ENCODE data around the gene KDM4B. TPM values are rescaled to one million over a fixed set of nuclear protein-coding genes. Genes with fewer than 3 reads are reported as not detected.

KDM4B gene
- total and polyA plus RNA-seq, 4 donors = 3.2 to 19.7 (median 12.9) TPM

GRCh38 chr19:5076440-5077208, 107.7 kb downstream of the KDM4B start (continued):
- TF ChIP-seq ATF3 (IDR thresholded peaks at IDR 0.05) = no peak
- TF ChIP-seq ZBTB33 (IDR thresholded peaks at IDR 0.05) = no peak

- H3K36me3 ChIP-seq (ENCODE audit: control insufficient read depth in 4 of 4, insufficient read depth in 3 of 4, low read depth in 1 of 4, low read length in 3 of 4) = peaks cover 0 to 50% (median 21%) of the 10 kb centered on the region in 4 donors
- no peak overlapping the region for H3K4me3 ChIP-seq (ENCODE audit: low read depth in 1 of 3, low read length in 3 of 3)
- no peaks in the 10 kb centered on the region for H3K27me3 ChIP-seq (ENCODE audit: control insufficient read depth in 4 of 4, insufficient read depth in 4 of 4, low read length in 3 of 4)
- no peaks in the 10 kb centered on the region for H3K9me3 ChIP-seq (ENCODE audit: control insufficient read depth in 4 of 4, low read length in 3 of 4)
- peak overlapping the region in 1 of 2 donors; percentile 56 for H3K9ac ChIP-seq (ENCODE audit: low read depth in 1 of 2, low read length in 2 of 2)
- no peak for TF ChIP-seq CTCF (IDR thresholded peaks at IDR 0.05; ENCODE audit: low read depth, low read length, missing input control)
- H3K27ac ChIP-seq (ENCODE audit: low read depth in 1 of 2, low read length in 2 of 2) = peak overlapping the region in 1 of 2 donors; percentile 59
- 88% methylated on average over 19 of the region's 19 CpGs for WGBS
- DNase-seq (ENCODE audit: low spot score) = no peak
- H3K4me1 ChIP-seq (ENCODE audit: control insufficient read depth in 4 of 4, insufficient read depth in 4 of 4, low read length in 3 of 4) = peaks cover 0 to 1% (median 0%) of the 10 kb centered on the region in 4 donors
Measured at GRCh38 chr19:5077209-5077515, 108.2 kb downstream of the KDM4B start.

- TF ChIP-seq RXRA (IDR thresholded peaks at IDR 0.05) (peak in 1 of 2 donors; percentile 27), NR2F2 (IDR thresholded peaks at IDR 0.05) (no peak), GABPA (IDR thresholded peaks at IDR 0.05 in 1 of 2, conservative IDR thresholded peaks at IDR 0.05 in 1 of 2) (peak in 1 of 2 donors; percentile 8)
- Histone ChIP-seq H3K9me3 (ENCODE audit: control insufficient read depth in 4 of 4, low read length in 3 of 4) (no peaks in the 10 kb centered on the region), H3K27me3 (ENCODE audit: control insufficient read depth in 4 of 4, insufficient read depth in 4 of 4, low read length in 3 of 4) (no peaks in the 10 kb centered on the region), H3K9ac (ENCODE audit: low read depth in 1 of 2, low read length in 2 of 2) (no peak overlapping the region), H3K4me3 (ENCODE audit: low read depth in 1 of 3, low read length in 3 of 3) (no peak overlapping the region), H3K4me1 (ENCODE audit: control insufficient read depth in 4 of 4, insufficient read depth in 4 of 4, low read length in 3 of 4) (peaks cover 0 to 1% (median 0%) of the 10 kb centered on the region in 4 donors), H3K27ac (ENCODE audit: low read depth in 1 of 2, low read length in 2 of 2) (peak overlapping the region in 1 of 2 donors; percentile 11), H3K36me3 (ENCODE audit: control insufficient read depth in 4 of 4, insufficient read depth in 3 of 4, low read depth in 1 of 4, low read length in 3 of 4) (peaks cover 6 to 54% (median 25%) of the 10 kb centered on the region in 4 donors)
- 77% methylated on average over 18 of the region's 18 CpGs for WGBS
- DNase-seq (ENCODE audit: low spot score) = no peak
Measured at GRCh38 chr19:5078182-5078581, 109.3 kb downstream of the KDM4B start.

- H3K4me1 ChIP-seq (ENCODE audit: control insufficient read depth in 4 of 4, insufficient read depth in 4 of 4, low read length in 3 of 4) = peaks cover 0 to 1% (median 0%) of the 10 kb centered on the region in 4 donors
- peaks cover 8 to 53% (median 25%) of the 10 kb centered on the region in 4 donors for H3K36me3 ChIP-seq (ENCODE audit: control insufficient read depth in 4 of 4, insufficient read depth in 3 of 4, low read depth in 1 of 4, low read length in 3 of 4)
- no peak for DNase-seq (ENCODE audit: low spot score)
- H3K9me3 ChIP-seq (ENCODE audit: control insufficient read depth in 4 of 4, low read length in 3 of 4) = no peaks in the 10 kb centered on the region
- 85% methylated on average over 16 of the region's 16 CpGs for WGBS
- H3K4me3 ChIP-seq (ENCODE audit: low read depth in 1 of 3, low read length in 3 of 3) = no peak overlapping the region
- peak overlapping the region in 1 of 2 donors; percentile 11 for H3K27ac ChIP-seq (ENCODE audit: low read depth in 1 of 2, low read length in 2 of 2)
- no peaks in the 10 kb centered on the region for H3K27me3 ChIP-seq (ENCODE audit: control insufficient read depth in 4 of 4, insufficient read depth in 4 of 4, low read length in 3 of 4)
- H3K9ac ChIP-seq (ENCODE audit: low read depth in 1 of 2, low read length in 2 of 2) = no peak overlapping the region
- TF ChIP-seq YY1 (IDR thresholded peaks at IDR 0.05) = no peak
Measured at GRCh38 chr19:5078666-5079065, 109.8 kb downstream of the KDM4B start.
